ENCODE measurements around the gene FCN2. TPM values are rescaled to one million over a fixed set of nuclear protein-coding genes. Genes with fewer than 3 reads are reported as not detected.

Gene FCN2
- polyA plus RNA-seq, 1 donor (not counting 4 experiments of a cell fraction or from before 2014, with no cell fraction given): not detected

GRCh38 chr9:134867917-134868750 is 12.5 kb upstream of the FCN2 start:
- DNase-seq (ENCODE audit: low read depth, low spot score) (no peak), FAIRE-seq (no peak)
- Histone ChIP-seq H3K79me2 (ENCODE audit: control insufficient read depth, insufficient read depth, low read length) (no peaks in the 10 kb centered on the region), H4K20me1 (ENCODE audit: control insufficient read depth, extremely low read depth, insufficient read depth, low read length) (no peaks in the 10 kb centered on the region), H2AFZ (ENCODE audit: control insufficient read depth, low read length) (no peak overlapping the region), H3K36me3 (ENCODE audit: control insufficient read depth in 2 of 2, extremely low read depth in 1 of 2, insufficient read depth in 2 of 2, low read length in 2 of 2) (no peaks in the 10 kb centered on the region), H3K4me3 (ENCODE audit: control insufficient read depth in 2 of 3, extremely low read depth in 1 of 3, insufficient read depth in 2 of 3, low read depth in 1 of 3, low read length in 3 of 3) (no peak overlapping the region), H3K27ac (ENCODE audit: control insufficient read depth, insufficient read depth, low read length) (no peak overlapping the region), H3K4me2 (ENCODE audit: control insufficient read depth, extremely low read depth, insufficient read depth, low read depth, low read length) (no peak overlapping the region), H3K9me1 (ENCODE audit: control insufficient read depth, extremely low read depth, insufficient read depth, low read length) (no peaks in the 10 kb centered on the region), H3K4me1 (ENCODE audit: control insufficient read depth, extremely low read depth, insufficient read depth, low read length) (no peaks in the 10 kb centered on the region), H3K9me3 (ENCODE audit: control insufficient read depth, low read depth, low read length) (no peaks in the 10 kb centered on the region), H3K27me3 (ENCODE audit: control insufficient read depth, extremely low read depth, insufficient read depth, low read length) (no peaks in the 10 kb centered on the region), H3K9ac (ENCODE audit: control insufficient read depth, extremely low read depth, insufficient read depth, low read length) (no peak overlapping the region)
- no peak for TF ChIP-seq CTCF (optimal IDR thresholded peaks at IDR 0.05 in 1 of 3, IDR thresholded peaks at IDR 0.05 in 1 of 3, conservative IDR thresholded peaks at IDR 0.05 in 1 of 3; ENCODE audit: extremely low read depth in 1 of 3, insufficient read depth in 2 of 3, low read length in 3 of 3)
- TF ChIP-seq EZH2 (IDR thresholded peaks at IDR 0.05; ENCODE audit: low read length): no peak
- dilution Hi-C loops (cut with MboI; ENCODE audit: extremely low pct_ligation_motif_present, low sequenced_read_pairs): no loop called here

- Histone ChIP-seq H3K9me3 (ENCODE audit: control insufficient read depth, low read depth, low read length) (no peaks in the 10 kb centered on the region), H3K27me3 (ENCODE audit: control insufficient read depth, extremely low read depth, insufficient read depth, low read length) (no peaks in the 10 kb centered on the region), H3K4me3 (ENCODE audit: control insufficient read depth in 2 of 3, extremely low read depth in 1 of 3, insufficient read depth in 2 of 3, low read depth in 1 of 3, low read length in 3 of 3) (no peak overlapping the region), H3K9ac (ENCODE audit: control insufficient read depth, extremely low read depth, insufficient read depth, low read length) (no peak overlapping the region), H3K36me3 (ENCODE audit: control insufficient read depth in 2 of 2, extremely low read depth in 1 of 2, insufficient read depth in 2 of 2, low read length in 2 of 2) (no peaks in the 10 kb centered on the region), H4K20me1 (ENCODE audit: control insufficient read depth, extremely low read depth, insufficient read depth, low read length) (no peaks in the 10 kb centered on the region), H3K4me1 (ENCODE audit: control insufficient read depth, extremely low read depth, insufficient read depth, low read length) (no peaks in the 10 kb centered on the region), H3K4me2 (ENCODE audit: control insufficient read depth, extremely low read depth, insufficient read depth, low read depth, low read length) (no peak overlapping the region), H2AFZ (ENCODE audit: control insufficient read depth, low read length) (no peak overlapping the region), H3K27ac (ENCODE audit: control insufficient read depth, insufficient read depth, low read length) (no peak overlapping the region), H3K79me2 (ENCODE audit: control insufficient read depth, insufficient read depth, low read length) (no peaks in the 10 kb centered on the region), H3K9me1 (ENCODE audit: control insufficient read depth, extremely low read depth, insufficient read depth, low read length) (no peaks in the 10 kb centered on the region)
- dilution Hi-C loops (cut with MboI; ENCODE audit: extremely low pct_ligation_motif_present, low sequenced_read_pairs): no loop called here
- FAIRE-seq (no peak), DNase-seq (ENCODE audit: low read depth, low spot score) (no peak)
- TF ChIP-seq CTCF (optimal IDR thresholded peaks at IDR 0.05 in 1 of 3, IDR thresholded peaks at IDR 0.05 in 1 of 3, conservative IDR thresholded peaks at IDR 0.05 in 1 of 3; ENCODE audit: extremely low read depth in 1 of 3, insufficient read depth in 2 of 3, low read length in 3 of 3) (no peak), EZH2 (IDR thresholded peaks at IDR 0.05; ENCODE audit: low read length) (no peak)
These were observed 11.7 kb upstream of the FCN2 start for GRCh38 chr9:134868751-134869553.

Measured in keratinocyte (primary cell).